HG03064 (cell line): Measurements from ENCODE around the gene CUL3.

Source experiments
- ATAC-seq: cut with Tn5 transposase; IDR thresholded peaks from one replicate; pipeline ENCODE4 v1.9.1; 2021; ENCODE audit warnings: low read depth; ENCODE audit not compliant: unreplicated experiment

Gene CUL3

DNA sequence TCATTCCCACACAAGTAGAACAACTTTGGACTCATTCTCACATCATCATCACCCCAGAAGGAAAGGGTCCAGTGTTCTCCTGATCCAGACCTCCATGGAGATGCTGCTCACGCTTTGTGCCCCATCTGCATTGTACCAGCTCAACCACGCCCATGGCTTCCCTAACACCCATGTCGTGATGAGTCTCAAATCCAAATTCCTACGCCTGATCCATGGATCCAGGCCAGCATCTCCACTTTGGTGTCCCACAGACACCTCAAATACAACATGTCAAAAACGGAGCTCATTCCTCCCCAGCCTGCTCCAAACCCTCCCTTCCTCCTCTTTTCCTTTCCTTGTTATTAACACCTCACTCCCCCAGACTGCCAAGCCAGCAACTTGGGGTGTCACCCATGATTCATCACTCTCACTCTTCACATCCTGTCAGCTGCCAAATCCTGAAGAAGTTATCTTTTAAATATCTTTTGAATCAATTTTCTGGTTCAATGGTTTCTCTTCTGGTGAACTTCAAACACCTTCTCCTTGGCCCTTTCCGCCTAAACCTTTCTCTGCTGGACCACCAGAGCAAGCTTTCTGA lies 153.1 kb downstream of the CUL3 start:
- no peak for ATAC-seq

- ATAC-seq: no peak
These were observed 155.7 kb downstream of the CUL3 start for GRCh38 chr2:224429441-224429810.

GRCh38 chr2:224428787-224429440 lies 156.2 kb downstream of the CUL3 start:
- no peak for ATAC-seq

DNA sequence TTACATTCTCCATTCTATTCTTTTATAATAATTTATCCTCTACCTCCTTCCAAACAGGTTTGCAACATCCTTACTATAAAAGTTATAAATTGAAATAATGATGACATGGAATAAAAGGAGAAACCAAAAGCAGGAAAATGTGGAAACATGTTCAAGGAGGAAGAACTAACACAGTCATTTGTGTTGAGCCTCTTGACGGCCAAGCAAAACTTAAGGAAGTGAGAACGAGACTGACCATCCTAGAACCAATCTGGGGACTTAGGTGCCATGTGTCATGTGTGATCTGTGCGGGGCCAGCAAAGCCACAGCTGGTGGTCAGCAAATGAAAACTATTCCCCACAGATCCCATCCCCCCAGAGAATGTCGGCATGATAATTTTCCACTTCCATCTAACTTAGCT lies 157.7 kb downstream of the CUL3 start:
- no peak for ATAC-seq

DNA sequence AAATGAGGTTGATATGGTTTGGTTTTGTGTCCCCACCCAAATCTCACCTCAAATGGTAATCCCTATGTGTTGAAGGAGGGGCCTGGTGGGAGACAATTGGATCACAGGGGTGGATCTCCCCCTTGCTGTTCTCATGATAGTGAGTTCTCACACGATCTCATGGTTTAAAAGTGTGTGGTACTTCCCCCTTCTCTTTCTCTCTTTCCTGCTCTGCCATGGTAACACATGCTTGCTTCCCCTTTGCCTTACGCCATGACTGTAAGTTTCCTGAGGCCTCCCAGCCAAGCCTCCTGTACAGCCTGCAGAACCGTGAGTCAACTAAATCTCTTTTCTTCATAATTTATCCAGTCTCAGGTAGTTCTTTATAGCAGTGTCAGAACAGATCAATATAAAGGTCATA lies 158.5 kb downstream of the CUL3 start:
- no peak for ATAC-seq

DNA sequence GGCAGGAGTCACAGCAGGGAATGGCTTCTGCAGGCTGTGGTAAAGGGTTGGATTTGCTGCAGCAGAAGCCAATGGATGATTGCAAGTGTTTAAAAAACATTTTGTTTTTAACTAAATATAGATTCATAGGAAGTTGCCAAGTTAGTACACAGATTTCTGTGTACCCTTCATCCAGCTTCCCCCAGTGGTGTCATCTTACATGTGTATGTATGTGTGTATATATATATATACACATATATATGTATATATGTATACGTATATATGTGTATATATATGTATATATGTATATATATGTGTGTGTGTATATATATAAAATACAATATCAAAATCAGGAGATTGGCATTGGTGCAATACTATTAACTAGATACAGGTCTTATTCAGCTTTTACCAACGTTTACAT lies 164.1 kb downstream of the CUL3 start:
- no peak for ATAC-seq
